Transverse colon (tissue), 4 donors: ENCODE measurements around the gene CENPC. TPM values are rescaled to one million over a fixed set of nuclear protein-coding genes. Genes with fewer than 3 reads are reported as not detected.
A peak's percentile ranks its signal among the peaks of the same experiment; 100 is the strongest.

Experiments
- DNase-seq: peaks from one replicate; pipeline ENCODE4 v3.0.0-alpha.2; 2019
- H3K27ac ChIP-seq, 4 donors: fragments of 200-600 bp; sonication (generic); 2 replicates each; pipeline ENCODE4 v1.5.1; 2016 to 2018; ENCODE audit warnings: inconsistent platforms in 4 of 4
- H3K27me3 ChIP-seq: fragments of 200-600 bp; sonication (generic); 2 replicates; pipeline ENCODE4 v1.5.1; 2017; ENCODE audit warnings: inconsistent platforms
- H3K36me3 ChIP-seq, 4 donors: fragments of 200-600 bp; sonication (generic); 2 replicates each; pipeline ENCODE4 v1.5.1; 2017 to 2019; ENCODE audit warnings: inconsistent platforms in 4 of 4
- H3K4me1 ChIP-seq, 4 donors: fragments of 200-600 bp; sonication (generic); 2 replicates each; pipeline ENCODE4 v1.5.1; 2017 to 2020; ENCODE audit warnings: inconsistent platforms in 4 of 4
- H3K4me3 ChIP-seq, 4 donors: fragments of 200-600 bp; sonication (generic); 1 replicate in 1 of 4; 2 replicates in 3 of 4; pipeline versions ENCODE4 v1.5.1 to v1.6.1; 2017 to 2019; ENCODE audit warnings: inconsistent platforms in 4 of 4
- H3K9me3 ChIP-seq, 2 donors: fragments of 200-600 bp; sonication (generic); 2 replicates each; pipeline ENCODE4 v1.5.1; 2017 to 2019; ENCODE audit warnings: inconsistent platforms in 2 of 2
- EP300 ChIP-seq: sonication (generic); formaldehyde crosslinking; IDR thresholded peaks from one replicate; pipeline ENCODE4 v1.6.1; 2017; ENCODE audit warnings: antibody characterized with exemption, low read depth
- POLR2A ChIP-seq: fragments of 450-650 bp; IDR thresholded peaks from one replicate; pipeline ENCODE4 v1.6.1; 2016; ENCODE audit warnings: antibody characterized with exemption, mild to moderate bottlenecking, moderate library complexity
- POLR2AphosphoS5 ChIP-seq, 3 donors: sonication (generic); formaldehyde crosslinking; IDR thresholded peaks; one replicate each; pipeline ENCODE4 v1.6.1; 2016; ENCODE audit warnings: antibody characterized with exemption in 3 of 3
- WGBS, 2 donors: methylation state at CpG; one replicate each; pipeline ENCODE4 v1.1.5; 2018; ENCODE audit warnings: low coverage in 1 of 2; 5-methylcytosine and 5-hydroxymethylcytosine counted together
- in situ Hi-C, 4 donors: fragments of 200-750 bp; cut with MboI; loops; one replicate each; pipeline versions ENCODE4 v1.15.0 to v1.15.1; 2017; ENCODE audit warnings: low sequenced_read_pairs in 3 of 4, low pct_ligation_motif_present in 1 of 4, low pct_unique_long_range_greater_than_20kb in 1 of 4
- intact Hi-C: fragments of 100-400 bp; cut with DNase I; formaldehyde crosslinking; loops from one replicate; pipeline ENCODE4 v1.15.1; 2023; ENCODE audit warnings: low total_unique reads
- total RNA-seq, 4 donors: library from RNA; depleted of rRNA; stranded (reverse); fragments of >200 nt; gene quantifications; one replicate each; pipeline ENCODE4 v1.1.0, GENCODE V29; 2016
- TF ChIP-seq, protein P1 (sequence below), 5 experiments: fragments of 200-600 bp in 3 of 5; fragments of 450-650 bp in 2 of 5; sonication (generic) in 3 of 5; IDR thresholded peaks; 1 replicate in 2 of 5; 2 replicates in 3 of 5; pipeline ENCODE4 v1.5.1; 2016 to 2017; ENCODE audit warnings: antibody characterized with exemption in 5 of 5, inconsistent platforms in 3 of 5, mild to moderate bottlenecking in 2 of 5, moderate library complexity in 1 of 5

The CENPC gene
- total RNA-seq, 4 donors from 2014 or later: 16.1 to 39.5 (median 23.4) TPM

DNA sequence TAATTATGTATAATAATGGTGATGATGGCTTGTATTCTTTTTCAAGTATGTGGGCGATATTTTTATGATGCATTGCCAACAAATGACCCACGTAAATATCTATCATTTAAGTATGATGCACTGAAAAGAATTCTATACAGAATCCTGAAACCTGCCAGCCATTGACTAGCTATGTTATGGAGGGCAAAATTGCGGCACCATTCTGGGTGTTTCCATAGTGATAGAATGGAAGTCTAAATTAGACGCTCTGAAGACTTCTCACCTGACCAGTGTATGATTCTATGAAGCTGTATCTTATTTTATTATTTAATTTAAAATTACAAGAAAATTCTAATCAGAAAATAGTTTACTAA lies 677 bp upstream of the CENPC start:
- Histone ChIP-seq H3K27ac (peak overlapping the region; percentile 93 to 97 (median 95)), H3K36me3 (peaks cover 0 to 4% (median 0%) of the 10 kb centered on the region in 4 donors), H3K9me3 (no peaks in the 10 kb centered on the region), H3K27me3 (no peaks in the 10 kb centered on the region), H3K4me1 (peaks cover 6 to 33% (median 8%) of the 10 kb centered on the region in 4 donors), H3K4me3 (peak overlapping the region in 3 of 4 donors; percentile 70 to 85 (median 85))
- 44 to 48% methylated on average over 3 to 4 of the region's 4 CpGs for WGBS, 2 donors
- in situ Hi-C loops (loop anchor here in 1 of 4 donors (10.0 kb wide), 1 partner anchor 149 kb away; no protein-coding TSS in a partner anchor), intact Hi-C loops (no loop called here)
- TF ChIP-seq EP300: no peak
- no peak for TF ChIP-seq POLR2A
- no peak for TF ChIP-seq POLR2AphosphoS5 (IDR thresholded peaks at IDR 0.05)
- TF ChIP-seq, protein P1, sequence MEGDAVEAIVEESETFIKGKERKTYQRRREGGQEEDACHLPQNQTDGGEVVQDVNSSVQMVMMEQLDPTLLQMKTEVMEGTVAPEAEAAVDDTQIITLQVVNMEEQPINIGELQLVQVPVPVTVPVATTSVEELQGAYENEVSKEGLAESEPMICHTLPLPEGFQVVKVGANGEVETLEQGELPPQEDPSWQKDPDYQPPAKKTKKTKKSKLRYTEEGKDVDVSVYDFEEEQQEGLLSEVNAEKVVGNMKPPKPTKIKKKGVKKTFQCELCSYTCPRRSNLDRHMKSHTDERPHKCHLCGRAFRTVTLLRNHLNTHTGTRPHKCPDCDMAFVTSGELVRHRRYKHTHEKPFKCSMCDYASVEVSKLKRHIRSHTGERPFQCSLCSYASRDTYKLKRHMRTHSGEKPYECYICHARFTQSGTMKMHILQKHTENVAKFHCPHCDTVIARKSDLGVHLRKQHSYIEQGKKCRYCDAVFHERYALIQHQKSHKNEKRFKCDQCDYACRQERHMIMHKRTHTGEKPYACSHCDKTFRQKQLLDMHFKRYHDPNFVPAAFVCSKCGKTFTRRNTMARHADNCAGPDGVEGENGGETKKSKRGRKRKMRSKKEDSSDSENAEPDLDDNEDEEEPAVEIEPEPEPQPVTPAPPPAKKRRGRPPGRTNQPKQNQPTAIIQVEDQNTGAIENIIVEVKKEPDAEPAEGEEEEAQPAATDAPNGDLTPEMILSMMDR (IDR thresholded peaks at IDR 0.05): no peak
- no peak for DNase-seq

DNA sequence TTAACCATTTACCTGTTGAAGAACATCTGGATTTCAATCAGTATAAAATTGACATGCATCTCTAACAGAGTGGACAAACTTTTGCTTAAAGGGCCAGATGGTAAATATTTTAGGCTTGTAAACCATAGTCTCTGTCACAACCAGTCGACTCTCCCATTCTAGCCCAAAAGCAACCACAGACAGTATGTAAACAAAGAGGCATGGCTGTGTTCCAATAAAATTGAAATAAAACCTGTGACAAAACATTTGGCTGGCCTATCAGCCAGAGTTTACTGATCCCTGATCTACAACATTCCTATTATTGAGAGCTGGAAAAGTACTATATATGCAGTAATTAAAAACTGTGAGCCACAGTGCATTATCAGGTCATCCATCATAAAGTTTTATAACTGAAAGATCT lies 3.2 kb downstream of the CENPC start:
- TF ChIP-seq, protein P1 (IDR thresholded peaks at IDR 0.05): no peak
- TF ChIP-seq EP300 (no peak), POLR2AphosphoS5 (IDR thresholded peaks at IDR 0.05) (no peak), POLR2A (no peak)
- no peak overlapping the region for H3K4me3 ChIP-seq
- H3K9me3 ChIP-seq: no peaks in the 10 kb centered on the region
- WGBS, 2 donors: 13 to 23% methylated on average over 1 of the region's 1 CpG
- H3K27me3 ChIP-seq: no peaks in the 10 kb centered on the region
- peaks cover 6 to 33% (median 8%) of the 10 kb centered on the region in 4 donors for H3K4me1 ChIP-seq
- DNase-seq: no peak
- in situ Hi-C loops: loop anchor here in 1 of 4 donors (10.0 kb wide), 1 partner anchor 153 kb away; no protein-coding TSS in a partner anchor
- peaks cover 0 to 42% (median 8%) of the 10 kb centered on the region in 4 donors for H3K36me3 ChIP-seq
- intact Hi-C loops: no loop called here
- no peak overlapping the region for H3K27ac ChIP-seq

DNA sequence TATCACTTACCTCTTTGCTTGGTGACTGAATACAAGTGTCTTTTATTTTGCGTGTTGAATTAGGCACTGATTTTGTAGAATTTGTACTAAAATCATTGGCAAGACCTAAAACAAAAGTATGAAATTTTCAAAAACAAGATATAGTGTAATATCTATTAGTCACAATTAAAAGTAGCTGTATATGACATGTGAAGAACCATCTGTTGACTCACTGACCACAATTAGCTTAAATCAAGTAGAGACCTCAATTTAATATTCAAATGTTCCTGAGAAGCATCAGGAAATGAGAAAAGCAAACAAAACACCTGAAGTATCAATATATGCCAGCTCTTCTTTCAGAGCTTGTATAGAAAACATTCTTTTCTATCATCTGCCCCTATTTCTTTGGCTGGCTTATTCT lies 5.5 kb downstream of the CENPC start:
- Histone ChIP-seq H3K36me3 (peaks cover 0 to 62% (median 17%) of the 10 kb centered on the region in 4 donors), H3K4me1 (peaks cover 6 to 27% (median 8%) of the 10 kb centered on the region in 4 donors), H3K9me3 (no peaks in the 10 kb centered on the region), H3K27ac (no peak overlapping the region), H3K27me3 (no peaks in the 10 kb centered on the region), H3K4me3 (no peak overlapping the region)
- in situ Hi-C loops: loop anchor here in 1 of 4 donors (10.0 kb wide), 1 partner anchor 155 kb away; no protein-coding TSS in a partner anchor
- intact Hi-C loops: no loop called here
- no peak for DNase-seq
- TF ChIP-seq EP300 (no peak), POLR2AphosphoS5 (IDR thresholded peaks at IDR 0.05) (no peak), POLR2A (no peak)
- TF ChIP-seq, protein P1 (IDR thresholded peaks at IDR 0.05): no peak
- WGBS, 2 donors: 86 to 92% methylated on average over 1 of the region's 1 CpG

DNA sequence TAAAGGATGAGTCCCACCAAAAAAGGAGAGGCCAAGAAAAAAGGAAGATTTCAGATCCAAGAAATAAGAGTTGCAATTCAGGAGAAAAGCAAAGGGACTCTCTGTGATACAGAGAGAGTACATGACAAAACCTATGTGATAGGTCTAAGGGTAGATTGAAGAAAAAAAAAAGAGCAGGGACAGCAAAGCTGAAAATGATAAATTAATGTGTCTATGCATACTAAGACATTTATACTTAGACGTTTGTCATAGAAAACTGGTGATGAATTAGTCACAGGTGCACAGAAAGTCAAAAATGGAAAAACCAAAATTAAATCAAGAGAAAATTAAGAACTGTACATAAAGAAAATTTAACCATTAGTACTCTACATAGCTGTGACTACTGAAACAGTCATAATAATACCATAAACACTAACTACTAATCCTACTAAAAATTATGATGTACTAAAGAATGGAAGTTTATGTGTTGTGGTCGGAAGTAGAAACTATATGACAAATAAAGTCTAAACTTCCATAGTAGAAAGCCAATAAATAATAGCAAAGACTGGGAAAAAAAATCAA lies 9.9 kb downstream of the CENPC start:
- no peaks in the 10 kb centered on the region for H3K9me3 ChIP-seq
- H3K27ac ChIP-seq: no peak overlapping the region
- DNase-seq: no peak
- H3K36me3 ChIP-seq: peaks cover 0 to 85% (median 29%) of the 10 kb centered on the region in 4 donors
- no peak overlapping the region for H3K4me3 ChIP-seq
- H3K4me1 ChIP-seq: no peaks in the 10 kb centered on the region
- in situ Hi-C loops: no loop called here
- 82 to 87% methylated on average over 2 of the region's 2 CpGs for WGBS, 2 donors
- H3K27me3 ChIP-seq: no peaks in the 10 kb centered on the region
- TF ChIP-seq, protein P1 (IDR thresholded peaks at IDR 0.05): no peak
- TF ChIP-seq EP300: no peak
- no peak for TF ChIP-seq POLR2AphosphoS5 (IDR thresholded peaks at IDR 0.05)
- no peak for TF ChIP-seq POLR2A
- intact Hi-C loops: no loop called here
